GM19043 (cell line): ENCODE results near the gene SUPV3L1.
"Not testable (repeated sequence)": the region's sequence is repeated elsewhere in the genome, so short reads cannot be mapped to it uniquely, and the experiment has no call there.

Experiments used
- ATAC-seq: cut with Tn5 transposase; IDR thresholded peaks from one replicate; pipeline ENCODE4 v1.9.1; 2021; ENCODE audit warnings: low read depth; ENCODE audit not compliant: unreplicated experiment

The SUPV3L1 gene

GRCh38 chr10:69179743-69180524, at the start of gene SUPV3L1:
TSS of gene SUPV3L1 (plus strand) at chr10:69180234. CDS start at chr10:69180292, 58 bp downstream.
- ATAC-seq = peak; percentile 67

- ATAC-seq = no peak
Measured at GRCh38 chr10:69130251-69130650, 49.8 kb upstream of the SUPV3L1 start.

DNA sequence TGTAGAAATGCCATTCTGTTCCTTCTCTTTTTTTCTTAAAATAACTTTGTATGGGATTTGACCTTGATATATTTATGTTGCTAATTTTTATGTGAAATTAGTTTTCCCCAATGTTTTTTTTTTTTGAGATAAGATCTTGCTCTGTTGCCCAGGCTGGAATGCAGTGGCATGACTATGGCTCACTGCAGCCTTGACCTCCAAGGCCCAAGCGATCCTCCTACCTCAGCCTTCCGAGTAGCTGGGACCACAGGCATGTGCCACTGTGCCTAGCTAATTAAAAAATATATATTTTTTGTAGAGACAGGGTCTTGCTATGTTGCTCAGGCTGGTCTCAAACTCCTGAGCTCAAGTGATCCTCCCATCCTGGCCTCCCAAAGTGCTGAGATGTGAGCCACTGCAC, 40.1 kb upstream of the SUPV3L1 start:
- no peak for ATAC-seq

DNA sequence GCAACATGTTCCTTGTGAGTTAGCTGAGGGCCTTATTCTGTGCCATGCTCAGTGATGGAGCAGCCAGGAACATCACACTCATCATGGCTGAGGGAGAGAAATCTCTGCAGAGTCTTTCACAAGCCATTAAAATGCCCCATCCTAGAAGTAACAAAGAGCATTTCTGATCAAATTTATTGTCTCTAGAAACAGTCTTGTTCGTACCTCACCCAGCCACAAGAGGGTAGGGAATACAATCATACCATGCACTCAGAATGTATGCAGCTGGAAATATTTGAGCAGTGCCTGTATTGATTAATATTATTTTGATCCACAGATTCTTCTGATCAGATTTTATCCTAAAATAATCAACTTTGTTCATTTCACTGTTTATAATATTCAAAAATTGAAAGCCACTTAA, 38.7 kb upstream of the SUPV3L1 start:
- no peak for ATAC-seq

GRCh38 chr10:69142074-69142473, 38.0 kb upstream of the SUPV3L1 start:
- ATAC-seq = not testable (repeated sequence)

DNA sequence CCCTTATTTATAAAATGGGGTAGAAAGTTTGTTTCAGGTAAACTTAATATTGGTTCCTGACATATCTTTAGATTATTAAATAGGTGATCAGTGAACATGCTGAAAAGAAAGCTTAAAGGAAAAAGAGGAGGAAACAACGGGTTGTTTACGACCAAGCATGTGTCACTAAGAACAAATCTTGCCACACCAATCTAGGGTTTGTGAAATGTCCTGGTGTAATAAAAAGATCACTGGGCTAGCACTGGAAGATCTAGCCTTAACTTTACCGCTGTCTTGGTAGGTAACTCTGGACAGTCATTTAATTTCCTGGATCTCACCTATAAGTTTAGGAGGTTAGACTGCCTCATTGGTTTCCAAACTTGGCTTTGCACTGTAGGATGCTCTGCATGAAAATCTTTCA, 37.1 kb upstream of the SUPV3L1 start:
- no peak for ATAC-seq

DNA sequence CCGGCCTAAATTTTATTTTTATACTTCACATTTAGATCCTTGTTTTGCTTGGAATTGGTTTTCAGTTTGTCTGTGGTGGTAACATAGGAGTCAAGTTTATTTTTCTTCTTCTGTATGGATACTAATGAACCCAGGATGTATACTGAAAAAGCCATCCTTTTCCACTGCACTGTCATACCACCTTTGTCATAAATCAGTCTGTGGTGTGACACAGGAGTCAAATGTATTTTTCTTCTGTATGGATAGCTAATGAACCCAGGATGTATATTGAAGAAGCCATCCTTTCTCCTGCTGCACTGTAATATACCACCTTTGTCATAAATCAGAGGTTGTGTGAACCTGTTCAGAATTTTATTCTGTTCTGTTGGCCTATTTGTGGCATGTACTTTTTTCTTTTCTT, 34.7 kb upstream of the SUPV3L1 start:
- ATAC-seq = no peak

- ATAC-seq = no peak
Measured at GRCh38 chr10:69145864-69146263, 34.2 kb upstream of the SUPV3L1 start.

- no peak for ATAC-seq
Measured at GRCh38 chr10:69146759-69147158, 33.3 kb upstream of the SUPV3L1 start.

- ATAC-seq = no peak
Measured at GRCh38 chr10:69151984-69152383, 28.1 kb upstream of the SUPV3L1 start.

GRCh38 chr10:69153227-69153626, 26.8 kb upstream of the SUPV3L1 start:
- ATAC-seq = no peak

- ATAC-seq = no peak
Measured at GRCh38 chr10:69160809-69161241, 19.2 kb upstream of the SUPV3L1 start.

DNA sequence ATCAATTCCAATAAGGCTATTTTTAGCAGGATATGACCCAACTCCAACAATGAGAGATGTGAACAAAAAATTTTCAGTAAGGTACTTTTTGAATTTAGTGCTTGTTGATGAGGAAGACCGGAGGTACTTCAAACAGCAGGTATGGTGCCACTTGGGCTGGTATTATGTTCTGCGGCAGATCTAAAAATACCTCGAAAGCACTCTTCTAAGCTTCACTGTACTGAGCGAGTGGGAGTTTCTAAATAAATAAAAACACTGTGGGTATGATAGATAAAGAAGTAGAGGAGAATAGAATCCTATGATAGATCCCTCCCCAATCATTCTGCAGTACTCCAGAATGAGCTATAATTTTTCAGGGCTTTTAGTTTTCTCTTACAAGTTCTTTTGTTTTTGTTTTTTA, 11.5 kb upstream of the SUPV3L1 start:
- no peak for ATAC-seq

GRCh38 chr10:69172241-69172982, 7.6 kb upstream of the SUPV3L1 start:
- ATAC-seq = no peak

DNA sequence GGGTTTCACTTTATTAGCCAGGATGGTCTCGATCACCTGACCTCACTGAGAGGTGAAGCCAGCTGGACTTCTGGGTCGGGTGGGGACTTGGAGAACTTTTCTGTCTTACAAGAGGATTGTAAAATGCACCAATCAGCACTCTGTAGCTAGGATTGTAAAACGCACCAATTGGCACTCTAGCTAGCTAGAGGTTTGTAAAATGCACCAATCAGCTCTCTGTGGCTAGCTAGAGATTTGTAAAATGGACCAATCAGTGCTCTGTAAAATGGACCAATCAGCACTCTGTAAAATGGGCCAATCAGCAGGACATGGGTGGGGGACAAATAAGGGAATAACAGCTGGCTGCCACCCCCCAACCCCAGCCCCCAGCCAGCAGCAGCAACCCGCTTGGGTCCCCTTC, 4.7 kb upstream of the SUPV3L1 start:
- ATAC-seq = not testable (repeated sequence)

DNA sequence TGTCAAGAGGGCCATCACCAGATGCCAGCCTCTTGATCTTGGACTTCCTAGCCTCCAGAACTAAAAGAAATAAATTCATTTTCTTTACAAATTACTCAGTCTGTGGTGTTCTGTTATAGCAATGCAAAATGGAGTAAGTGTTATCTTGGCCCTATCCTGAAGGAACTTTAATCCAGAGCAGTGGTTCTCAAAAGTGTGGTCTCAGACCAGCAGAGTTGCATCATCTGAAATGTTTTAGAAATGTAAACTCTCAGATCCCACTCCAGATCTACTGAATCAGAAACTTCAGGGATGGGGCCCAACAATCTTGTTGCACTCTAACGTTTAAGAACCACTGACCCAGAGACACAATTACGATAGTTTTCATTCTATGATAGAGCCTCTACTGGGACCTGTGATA, 3.2 kb upstream of the SUPV3L1 start:
- no peak for ATAC-seq

DNA sequence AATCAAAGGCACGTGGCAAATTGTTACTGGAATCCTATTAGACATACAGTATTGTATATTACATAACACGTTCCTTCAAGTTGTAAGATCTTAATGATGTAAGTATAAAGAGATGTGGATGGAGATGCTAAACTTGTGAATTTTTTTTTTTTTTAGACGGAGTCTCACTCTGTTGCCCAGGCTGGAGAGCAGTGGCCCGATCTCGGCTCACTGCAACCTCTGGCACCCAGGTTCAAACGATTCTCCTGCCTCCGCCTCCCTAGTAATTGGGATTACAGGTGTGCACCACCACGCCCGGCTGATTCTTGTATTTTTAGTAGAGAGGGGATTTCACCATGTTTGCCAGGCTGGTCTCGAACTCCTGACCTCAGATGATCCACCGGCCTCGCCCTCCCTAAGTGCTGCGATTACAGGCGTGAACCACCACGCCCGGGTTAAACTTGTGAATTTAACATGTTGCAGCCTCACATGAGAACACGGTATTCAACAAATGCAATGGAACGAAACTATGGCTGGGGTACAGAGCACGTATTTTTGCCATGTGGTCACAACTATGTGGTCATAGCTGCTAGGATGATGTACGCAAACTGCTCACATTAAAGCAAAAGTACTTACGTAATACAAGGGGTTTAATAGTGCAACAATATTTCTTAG, 818 bp upstream of the SUPV3L1 start:
- ATAC-seq = no peak

GRCh38 chr10:69180525-69181204, 631 bp downstream of the SUPV3L1 start:
- no peak for ATAC-seq

DNA sequence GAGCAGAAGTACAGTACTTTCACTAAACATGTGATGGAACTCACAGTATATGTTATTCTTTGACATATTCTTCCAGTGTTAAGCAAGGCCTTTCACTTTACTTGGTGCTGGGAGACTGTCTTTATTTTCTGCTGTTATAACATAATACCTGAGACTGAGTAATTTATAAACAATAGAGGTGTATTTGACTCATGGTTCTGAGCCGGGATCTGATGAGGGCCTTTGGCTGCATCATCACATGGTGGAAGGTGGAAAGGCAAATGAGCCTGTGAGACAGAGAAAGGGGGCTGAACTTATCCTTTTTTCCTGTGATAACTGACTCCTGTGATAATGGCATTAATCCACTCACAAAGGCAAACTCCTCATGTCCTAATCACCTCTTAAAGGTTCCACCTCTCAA, 1.4 kb downstream of the SUPV3L1 start:
- ATAC-seq = no peak

- no peak for ATAC-seq
Measured at GRCh38 chr10:69182005-69182404, 2.0 kb downstream of the SUPV3L1 start.

DNA sequence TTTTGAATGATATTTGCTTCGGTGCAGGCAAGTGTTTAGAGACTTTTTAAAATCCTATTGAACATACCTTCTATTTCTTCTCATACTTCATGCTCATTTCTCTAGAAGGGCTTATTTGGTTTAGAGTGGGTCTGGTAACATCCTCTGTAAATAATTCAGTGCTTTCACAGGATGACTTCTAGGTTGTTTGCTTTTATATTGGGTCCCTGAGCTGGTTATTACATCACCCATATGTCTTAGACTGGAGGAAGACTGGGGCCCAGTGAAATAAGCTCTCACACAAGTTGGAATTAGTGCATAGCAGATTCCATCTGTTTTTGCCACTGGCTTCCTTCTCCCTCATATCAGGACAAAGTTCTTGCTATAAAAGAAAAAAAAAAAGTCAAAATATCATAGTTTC, 6.5 kb downstream of the SUPV3L1 start:
- ATAC-seq = no peak
